ENCODE results near the gene SKIDA1.

DNA sequence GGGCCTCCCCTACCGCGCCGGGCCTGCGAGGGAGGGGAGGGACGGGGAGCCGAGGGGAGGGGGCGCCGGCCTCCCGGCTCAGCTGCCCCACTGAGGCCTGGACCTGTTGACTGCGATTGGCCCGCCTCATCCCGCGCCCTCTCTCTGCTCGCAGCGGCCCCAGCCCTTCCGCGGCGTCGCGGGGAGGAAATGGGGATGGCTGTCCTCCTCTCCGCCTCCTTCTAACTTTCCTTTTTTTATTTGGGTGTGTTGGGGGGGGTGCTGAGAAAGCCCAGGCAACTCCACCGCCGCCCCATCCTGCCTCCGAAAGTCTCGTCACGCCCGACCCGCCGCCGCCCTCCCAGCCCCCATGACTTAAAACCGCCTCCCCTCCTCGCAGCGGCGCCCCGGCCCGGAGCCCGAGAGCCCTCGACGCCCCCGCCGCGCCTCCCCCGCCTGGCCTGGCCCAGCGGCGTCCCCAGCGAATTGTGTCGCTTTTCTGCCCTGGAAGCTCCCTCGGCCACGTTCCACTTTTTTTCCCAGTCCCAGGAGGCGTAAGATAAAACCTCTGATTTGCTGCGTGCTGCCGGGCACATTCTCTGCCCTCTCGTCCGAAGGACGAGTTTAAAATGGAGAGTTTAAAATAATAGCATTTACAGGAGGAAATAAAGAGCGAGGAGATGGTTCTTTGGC lies 842 bp upstream of the SKIDA1 start:
- TF ChIP-seq POLR2AphosphoS5 (IDR thresholded peaks at IDR 0.05; ENCODE audit: low read depth, low read length), result no peak; the same call in none of the 2 replicates
- TF ChIP-seq, protein P1, sequence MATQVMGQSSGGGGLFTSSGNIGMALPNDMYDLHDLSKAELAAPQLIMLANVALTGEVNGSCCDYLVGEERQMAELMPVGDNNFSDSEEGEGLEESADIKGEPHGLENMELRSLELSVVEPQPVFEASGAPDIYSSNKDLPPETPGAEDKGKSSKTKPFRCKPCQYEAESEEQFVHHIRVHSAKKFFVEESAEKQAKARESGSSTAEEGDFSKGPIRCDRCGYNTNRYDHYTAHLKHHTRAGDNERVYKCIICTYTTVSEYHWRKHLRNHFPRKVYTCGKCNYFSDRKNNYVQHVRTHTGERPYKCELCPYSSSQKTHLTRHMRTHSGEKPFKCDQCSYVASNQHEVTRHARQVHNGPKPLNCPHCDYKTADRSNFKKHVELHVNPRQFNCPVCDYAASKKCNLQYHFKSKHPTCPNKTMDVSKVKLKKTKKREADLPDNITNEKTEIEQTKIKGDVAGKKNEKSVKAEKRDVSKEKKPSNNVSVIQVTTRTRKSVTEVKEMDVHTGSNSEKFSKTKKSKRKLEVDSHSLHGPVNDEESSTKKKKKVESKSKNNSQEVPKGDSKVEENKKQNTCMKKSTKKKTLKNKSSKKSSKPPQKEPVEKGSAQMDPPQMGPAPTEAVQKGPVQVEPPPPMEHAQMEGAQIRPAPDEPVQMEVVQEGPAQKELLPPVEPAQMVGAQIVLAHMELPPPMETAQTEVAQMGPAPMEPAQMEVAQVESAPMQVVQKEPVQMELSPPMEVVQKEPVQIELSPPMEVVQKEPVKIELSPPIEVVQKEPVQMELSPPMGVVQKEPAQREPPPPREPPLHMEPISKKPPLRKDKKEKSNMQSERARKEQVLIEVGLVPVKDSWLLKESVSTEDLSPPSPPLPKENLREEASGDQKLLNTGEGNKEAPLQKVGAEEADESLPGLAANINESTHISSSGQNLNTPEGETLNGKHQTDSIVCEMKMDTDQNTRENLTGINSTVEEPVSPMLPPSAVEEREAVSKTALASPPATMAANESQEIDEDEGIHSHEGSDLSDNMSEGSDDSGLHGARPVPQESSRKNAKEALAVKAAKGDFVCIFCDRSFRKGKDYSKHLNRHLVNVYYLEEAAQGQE (IDR thresholded peaks at IDR 0.05; ENCODE audit: insufficient read depth in 1 of 2, low read depth in 2 of 2, low read length in 2 of 2), result no peak; a peak in 1 of 4 replicates
- TF ChIP-seq TAF1 (IDR thresholded peaks at IDR 0.05; ENCODE audit: borderline replicate concordance, insufficient read depth, low read length), result no peak
- TF ChIP-seq FOXP2 (optimal IDR thresholded peaks at IDR 0.05; ENCODE audit: borderline replicate concordance, extremely low read depth, extremely low read length, insufficient read depth), result peak; percentile 26

Measured in PFSK-1 (cell line).